ACHN (cell line): ENCODE results near the gene UBXN10.

Experiments used
- DNase-seq: peaks from one replicate; pipeline ENCODE4 v3.0.0-alpha.2; 2015
- in situ Hi-C: cut with HindIII; loops from 2 replicates; pipeline ENCODE4 v1.10.0; 2017; ENCODE audit warnings: low sequenced_read_pairs, low pct_ligation_motif_present, low pct_unique_long_range_greater_than_20kb

Gene UBXN10

DNA sequence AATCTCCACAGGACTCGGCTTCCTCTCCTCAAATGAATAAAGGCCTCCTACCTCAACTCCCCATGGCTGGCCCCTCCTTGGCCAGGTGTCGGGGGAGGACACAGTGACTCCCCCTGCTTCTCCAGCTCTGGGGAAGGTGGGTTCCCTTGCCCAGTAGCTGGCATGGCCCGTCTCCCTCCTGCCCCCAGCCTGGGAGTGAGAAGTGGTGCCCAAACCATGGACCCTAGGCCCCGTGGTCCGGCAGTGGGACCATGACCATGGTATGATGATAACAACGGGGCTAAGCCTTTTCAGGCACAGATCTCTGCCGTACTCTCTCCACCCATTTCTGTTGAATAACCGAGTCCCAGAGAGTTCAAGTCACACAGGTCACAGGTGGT is 35.6 kb upstream of the UBXN10 start:
- in situ Hi-C loops = no loop called here
- DNase-seq = no peak

DNA sequence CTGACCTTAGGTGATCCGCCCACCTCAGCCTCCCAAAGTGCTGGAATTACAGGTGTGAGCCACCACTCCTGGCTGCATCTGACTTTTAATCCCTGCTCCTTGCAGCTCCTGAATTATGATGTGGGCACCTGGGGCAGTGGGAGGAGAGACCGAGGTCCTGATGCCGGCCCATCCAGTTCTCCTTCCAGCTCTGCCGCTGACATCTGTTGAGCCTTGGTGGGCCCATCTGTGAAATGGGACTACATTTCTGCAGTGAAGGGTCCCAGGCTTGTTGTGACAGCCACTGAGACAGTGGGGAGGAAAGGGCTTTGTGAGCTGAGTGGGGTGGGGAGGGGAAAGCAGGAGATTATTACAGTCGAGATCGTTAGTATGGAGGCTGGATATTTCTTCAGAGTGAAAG is 34.9 kb upstream of the UBXN10 start:
- DNase-seq = no peak
- in situ Hi-C loops = no loop called here

DNA sequence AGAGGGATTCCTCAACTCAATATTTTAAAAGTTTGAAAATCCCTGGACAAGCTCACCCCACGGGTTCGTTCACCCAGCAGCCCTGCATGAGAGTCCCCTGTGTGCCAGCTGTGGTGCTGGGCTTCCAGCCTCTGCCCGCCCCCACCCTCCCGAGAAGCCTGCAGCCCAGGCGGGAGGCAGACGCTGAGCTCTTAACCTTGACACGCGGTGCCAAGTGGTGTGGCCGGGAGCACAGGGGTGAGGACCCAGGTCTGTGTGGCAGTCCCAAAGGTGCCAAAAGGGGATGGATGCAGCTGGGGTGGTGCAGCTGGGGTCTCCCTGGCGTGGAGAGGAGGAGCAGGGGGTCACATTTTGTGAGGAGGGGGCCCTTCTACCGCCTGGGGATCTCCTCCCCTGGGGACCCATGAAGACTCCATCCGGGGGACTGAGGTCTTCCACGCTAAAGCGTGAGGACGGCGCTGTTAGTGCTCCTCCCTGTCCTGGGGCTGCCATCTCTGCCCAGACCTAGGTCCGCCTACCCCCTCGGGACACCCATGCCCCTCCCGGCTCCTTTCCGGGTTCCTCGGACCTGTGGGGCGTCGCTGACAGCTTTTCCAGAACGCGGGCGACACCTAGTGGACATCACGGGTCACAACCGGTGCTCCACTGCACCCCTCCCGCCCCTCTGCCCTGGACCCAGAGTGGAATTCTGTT is 33.8 kb upstream of the UBXN10 start:
- DNase-seq = peak; percentile 69
- in situ Hi-C loops = no loop called here

DNA sequence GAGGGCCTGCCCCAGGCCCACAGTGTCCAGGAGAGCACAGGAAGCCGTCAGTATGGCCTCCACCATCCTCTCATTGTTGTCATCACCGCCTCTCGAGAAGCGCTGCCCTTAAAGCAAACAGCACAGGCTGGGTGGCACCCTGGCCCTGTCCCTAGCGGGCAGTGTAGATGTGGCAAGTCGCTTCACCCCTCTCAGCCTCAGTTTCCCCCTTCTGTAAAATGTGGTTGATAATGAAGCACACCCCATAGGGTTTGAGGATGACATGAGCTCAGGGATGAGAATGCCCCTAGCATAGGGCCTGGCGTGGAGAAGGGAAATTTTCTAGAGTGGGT is 33.3 kb upstream of the UBXN10 start:
- in situ Hi-C loops = no loop called here
- no peak for DNase-seq

DNA sequence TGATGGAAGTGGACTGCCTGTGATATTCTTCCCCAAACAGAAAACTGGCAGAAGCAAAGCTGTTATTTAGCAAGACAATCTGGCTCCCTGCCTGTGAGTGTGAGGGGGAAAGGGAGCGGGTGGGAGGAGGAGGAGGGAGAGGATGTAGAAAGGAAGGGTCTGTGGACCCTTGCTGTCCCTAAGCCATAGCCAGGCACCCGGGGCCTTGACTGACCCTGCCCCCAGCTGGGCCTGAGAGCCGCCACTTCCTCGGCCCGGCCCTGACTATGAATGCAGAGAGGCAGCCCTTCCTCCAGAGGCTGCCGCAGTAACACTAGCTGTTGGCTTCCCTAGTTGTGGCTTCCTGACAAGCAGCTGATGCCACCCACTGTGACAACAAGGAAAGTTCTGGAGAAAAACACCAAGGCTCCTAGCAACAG is 32.9 kb upstream of the UBXN10 start:
- in situ Hi-C loops = no loop called here
- no peak for DNase-seq

DNA sequence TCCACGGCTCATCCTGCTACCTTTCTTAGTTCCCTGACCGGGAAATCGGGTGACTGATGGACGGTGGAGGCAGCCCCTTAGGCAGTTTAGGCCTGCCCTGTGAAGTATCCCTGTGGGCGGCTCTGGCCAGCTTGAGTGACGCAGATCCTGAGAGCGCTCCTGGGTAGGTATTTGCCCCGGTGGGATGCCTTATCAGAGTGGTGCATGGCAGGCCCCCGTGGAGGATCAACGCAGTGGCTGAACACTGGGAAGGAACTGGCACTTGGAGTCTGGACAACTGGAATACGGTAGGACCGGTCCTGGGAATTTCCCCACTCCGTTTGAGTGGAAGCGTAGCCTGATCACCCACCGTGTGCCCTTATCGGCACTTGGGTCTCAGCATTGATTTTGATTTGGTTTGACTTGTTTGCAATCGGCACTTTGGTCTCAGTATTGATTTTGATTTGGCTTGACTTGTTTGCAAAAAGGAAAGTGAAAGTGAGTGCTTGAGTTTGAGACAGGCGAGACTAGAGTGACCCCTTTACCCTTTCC is 31.5 kb upstream of the UBXN10 start:
- in situ Hi-C loops = no loop called here
- DNase-seq = no peak

DNA sequence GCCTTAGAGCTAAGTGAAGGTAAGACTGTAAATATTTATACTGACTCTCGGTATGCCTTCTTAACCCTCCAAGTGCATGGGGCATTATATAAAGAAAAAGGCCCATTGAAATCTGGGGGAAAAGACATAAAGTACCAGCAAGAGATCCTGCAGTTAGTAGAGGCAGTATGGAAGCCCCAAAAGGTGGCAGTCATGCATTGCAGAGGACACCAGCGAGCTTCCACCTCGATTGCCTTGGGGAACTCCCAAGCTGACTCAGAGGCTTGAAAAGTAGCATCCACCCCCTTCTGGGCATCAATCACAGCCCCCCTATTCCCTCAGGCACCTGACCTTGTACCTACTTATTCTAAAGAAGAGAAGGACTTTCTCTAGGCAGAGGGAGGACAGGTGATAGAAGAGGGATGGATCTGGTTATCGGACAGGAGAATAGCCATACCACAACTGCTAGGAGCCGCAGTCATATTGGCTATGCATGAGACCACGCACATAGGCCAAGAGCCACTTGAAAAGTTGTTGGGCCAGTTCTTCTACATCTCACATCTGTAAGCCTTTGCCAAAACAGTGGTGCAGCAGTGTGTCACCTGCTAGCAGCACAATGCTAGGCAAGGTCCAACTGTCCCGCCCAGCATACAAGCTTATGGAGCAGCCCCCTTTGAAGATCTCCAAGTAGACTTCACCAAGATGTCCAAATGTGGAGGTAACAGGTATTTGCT is 27.4 kb upstream of the UBXN10 start:
- in situ Hi-C loops = no loop called here

DNA sequence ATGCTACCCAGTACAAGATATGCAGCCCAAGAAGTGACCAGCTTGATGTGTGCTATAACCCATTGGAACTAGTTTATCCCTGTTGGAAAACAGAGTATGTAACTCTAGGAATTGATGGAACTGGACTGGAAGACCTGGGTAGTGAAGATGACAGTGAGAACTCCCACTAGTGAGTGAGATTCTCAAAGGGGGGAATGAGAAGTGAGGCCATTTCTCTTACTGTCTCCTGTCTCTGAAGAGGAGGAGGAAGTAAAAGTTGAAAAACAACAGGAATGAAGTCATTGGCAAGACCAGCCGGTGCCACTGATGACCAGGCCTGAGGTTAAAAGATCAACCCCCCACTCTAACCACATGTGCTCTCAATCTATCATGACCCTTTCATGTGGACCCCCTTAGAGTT is 25.9 kb upstream of the UBXN10 start:
- in situ Hi-C loops = no loop called here

More for the DNA sequence above, 27.4 kb upstream of the UBXN10 start:
- no peak for DNase-seq

DNA sequence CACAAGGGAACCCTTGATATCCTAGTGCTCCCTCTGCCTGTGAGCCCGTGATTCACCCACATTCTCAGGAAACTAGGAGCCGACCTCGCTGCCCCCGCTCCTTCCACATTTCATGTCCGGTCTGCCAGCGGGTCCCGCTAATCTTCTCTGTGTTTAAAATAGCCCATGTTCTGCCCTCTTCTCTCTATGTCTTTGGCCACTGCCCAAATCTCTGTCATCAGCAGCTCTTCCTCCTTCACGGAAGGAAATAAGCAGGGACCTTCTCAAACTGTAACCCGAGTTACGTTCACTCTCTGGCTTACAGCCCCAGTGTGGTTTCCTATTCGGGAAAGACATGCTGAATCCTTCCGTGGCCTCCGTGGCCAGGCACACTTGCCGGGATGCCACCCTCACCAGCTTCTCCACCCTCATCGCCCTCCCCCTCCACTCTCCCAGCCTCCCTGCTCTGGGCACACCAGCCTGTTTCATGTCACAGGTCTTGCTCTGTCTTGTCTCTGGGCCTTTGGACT is 21.1 kb upstream of the UBXN10 start:
- in situ Hi-C loops = no loop called here
- no peak for DNase-seq

More for the DNA sequence above, 25.9 kb upstream of the UBXN10 start:
- no peak for DNase-seq

DNA sequence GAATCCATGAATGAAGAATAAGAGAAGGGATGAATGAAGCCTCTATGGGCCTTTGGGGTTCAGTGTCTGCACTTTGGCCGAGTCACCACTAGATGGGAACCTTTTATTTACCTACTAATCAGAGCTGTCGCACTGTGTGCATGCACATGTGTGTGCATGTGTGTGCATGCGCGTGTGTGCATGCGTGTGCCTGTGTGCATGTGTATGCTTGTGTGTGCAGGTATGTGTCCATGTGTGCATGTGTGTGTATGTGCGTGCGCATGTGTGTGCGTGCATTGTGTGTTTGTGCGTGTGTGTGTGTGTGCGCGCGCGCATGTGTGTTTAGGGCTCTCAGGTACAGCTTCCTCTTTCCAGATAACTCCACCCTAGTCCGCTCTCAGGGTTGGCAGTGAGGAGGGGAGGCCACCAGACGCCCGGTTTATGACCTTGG is 20.4 kb upstream of the UBXN10 start:
- in situ Hi-C loops = no loop called here
- peak; percentile 13 for DNase-seq

DNA sequence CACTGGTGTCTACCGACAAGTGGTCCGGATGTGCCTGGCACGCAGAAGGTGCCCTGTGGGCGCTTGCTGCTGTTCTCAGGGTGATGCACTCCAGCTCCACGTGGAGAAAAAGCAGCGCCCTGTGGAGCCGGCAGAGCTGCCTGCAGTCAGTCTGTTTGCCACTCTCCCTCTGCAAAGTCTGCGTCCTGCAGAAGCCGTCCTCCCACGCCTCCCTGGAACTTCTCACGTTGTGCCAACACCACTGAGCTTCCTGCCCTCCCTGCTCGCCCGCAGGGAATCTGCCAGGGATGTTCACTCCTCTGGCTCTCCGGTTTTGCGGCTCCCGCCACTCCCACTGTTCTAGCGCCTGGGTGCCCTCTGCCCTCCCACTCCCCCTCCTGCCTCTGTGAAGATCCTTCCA is 19.8 kb upstream of the UBXN10 start:
- in situ Hi-C loops = no loop called here
- DNase-seq = no peak

DNA sequence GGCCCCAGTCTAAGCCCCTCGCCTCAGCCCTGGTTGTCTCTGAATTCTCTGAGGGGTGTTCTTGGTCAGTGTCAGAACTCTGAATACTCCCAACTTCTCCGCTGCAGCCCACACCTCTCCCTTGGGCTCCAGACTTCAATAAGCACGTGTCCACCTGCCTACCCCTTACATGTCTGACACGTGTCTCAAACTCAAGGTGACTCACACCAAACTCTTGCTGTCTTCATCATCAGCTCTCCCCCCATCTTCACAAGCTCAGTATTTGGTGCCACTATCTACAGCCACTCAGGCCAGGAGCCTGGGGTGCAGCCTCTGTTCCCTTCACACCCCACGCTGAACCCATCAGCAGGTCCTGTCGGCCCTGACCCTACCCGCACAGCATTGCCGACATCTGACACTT is 18.8 kb upstream of the UBXN10 start:
- DNase-seq = no peak
- in situ Hi-C loops = no loop called here

DNA sequence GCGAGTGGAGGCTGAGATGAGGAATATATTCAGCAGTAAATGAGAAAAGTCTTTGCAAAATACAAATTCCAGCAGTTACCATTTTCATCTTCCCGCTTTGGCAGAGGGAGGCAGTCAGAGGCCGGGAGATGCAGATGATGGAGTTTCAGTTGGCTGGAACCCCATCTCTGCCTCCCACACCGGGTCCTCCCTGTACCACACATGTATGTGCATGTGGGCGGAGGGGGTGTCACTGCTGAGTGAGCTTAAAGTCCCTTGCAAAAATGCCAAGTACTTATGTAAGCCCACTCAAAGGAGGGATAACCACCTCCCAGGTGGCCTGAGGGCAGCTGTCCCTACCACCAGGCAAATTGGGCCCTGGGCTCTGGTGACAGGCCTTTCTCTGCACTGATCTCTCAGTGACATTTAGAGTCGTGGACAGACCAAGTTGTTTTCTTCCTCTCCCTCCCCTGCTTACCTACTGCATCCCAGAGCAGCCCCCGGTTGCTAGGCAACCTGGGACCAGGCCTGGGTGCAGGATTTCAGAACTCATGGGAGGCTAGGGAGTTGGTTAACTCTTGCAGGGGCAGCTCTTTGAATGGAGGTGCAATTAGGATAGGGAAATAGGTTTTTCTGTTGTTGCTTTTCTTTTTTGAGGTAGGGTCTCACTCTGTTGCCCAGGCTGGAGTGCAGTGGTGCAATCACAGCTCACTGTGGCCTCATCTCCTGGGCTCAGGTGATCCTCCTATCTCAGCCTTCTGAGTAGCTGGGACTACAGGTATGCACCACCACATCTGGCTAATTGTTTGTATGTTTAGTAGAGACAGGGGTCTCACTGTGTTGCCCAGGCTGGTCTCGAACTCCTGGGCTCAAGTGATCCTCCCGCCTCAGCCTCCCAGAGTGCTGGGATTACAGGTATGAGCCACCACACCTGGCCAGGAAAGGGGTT is 17.1 kb upstream of the UBXN10 start:
- in situ Hi-C loops = no loop called here
- DNase-seq = no peak

DNA sequence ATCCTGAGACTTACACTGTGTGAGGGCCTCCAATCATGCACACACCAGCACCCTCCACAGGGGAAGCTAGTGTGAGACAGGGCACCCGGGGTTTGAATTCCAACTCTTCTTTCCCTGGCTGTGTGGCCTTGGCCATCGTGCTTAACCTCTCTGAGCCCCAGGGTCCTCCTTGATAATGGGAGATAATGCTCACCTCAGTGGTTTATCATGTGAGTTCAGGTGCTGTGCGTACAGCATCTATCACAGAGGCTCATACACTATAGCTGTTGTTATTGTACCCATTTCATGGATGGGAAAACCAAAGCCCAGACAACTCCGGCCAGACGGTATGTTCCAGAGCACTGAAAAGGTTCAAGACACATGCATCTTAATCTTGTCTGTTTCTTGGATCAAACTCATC is 16.0 kb upstream of the UBXN10 start:
- no peak for DNase-seq
- in situ Hi-C loops = no loop called here

DNA sequence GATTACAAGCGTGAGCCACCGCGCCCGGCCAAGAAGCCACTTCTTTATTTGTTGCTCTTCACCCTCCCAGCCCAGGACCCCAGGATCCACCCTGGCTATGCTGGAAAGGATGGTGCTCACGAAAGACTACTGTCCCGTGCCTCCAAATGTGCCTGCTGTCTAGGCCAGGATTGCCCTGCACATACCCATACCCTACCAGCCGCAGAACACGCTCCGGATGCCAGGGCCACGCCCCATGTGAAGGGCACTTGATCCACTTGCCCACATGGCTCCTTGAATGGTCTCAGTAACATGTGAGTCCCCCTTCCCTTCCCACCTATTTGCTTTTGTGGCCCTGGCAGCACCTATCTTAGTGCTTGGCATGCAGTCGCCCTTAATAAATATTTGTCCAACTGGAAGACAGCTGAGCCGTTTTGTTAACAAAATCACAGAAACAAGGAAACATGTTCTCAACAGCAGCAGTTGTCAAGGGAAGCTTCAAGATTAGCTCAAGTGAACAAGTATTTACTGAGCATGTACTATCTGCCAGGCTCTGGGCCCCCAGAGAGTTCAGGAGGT is 13.8 kb upstream of the UBXN10 start:
- DNase-seq = no peak
- in situ Hi-C loops = no loop called here

DNA sequence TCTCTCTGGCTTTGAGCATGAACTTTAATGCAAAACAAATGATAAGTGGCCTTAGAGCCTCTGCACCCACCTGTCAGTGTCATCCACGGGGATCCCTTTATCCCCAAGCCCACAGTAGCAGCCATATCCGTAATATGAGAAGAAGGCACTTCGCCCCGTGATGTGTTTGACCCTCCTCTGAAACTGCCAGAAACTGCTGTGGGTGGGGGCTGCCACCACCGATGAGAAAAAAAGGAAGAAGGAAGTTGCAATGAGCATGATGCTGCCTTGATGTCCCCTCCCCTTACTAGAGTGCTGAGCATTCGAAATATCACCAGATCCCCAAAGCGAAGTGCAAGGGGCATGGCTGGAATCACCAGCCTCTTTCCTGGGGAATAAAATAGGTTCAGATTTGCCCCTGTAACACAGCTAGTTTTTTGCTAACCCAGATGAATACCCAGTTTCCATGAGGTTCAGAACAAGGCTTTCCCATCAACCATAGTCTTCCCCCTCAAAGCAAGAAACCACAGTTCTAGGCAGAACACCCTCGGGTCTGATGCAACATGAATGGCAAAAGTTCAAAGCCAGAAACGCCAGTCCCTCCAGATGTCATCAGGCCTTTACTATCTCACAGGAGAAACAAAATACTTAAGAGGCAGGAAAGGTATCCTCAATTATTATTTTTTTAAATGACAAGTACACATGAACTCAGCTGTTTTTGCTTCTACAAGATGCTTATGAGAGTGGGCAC is 10.8 kb upstream of the UBXN10 start:
- no peak for DNase-seq

DNA sequence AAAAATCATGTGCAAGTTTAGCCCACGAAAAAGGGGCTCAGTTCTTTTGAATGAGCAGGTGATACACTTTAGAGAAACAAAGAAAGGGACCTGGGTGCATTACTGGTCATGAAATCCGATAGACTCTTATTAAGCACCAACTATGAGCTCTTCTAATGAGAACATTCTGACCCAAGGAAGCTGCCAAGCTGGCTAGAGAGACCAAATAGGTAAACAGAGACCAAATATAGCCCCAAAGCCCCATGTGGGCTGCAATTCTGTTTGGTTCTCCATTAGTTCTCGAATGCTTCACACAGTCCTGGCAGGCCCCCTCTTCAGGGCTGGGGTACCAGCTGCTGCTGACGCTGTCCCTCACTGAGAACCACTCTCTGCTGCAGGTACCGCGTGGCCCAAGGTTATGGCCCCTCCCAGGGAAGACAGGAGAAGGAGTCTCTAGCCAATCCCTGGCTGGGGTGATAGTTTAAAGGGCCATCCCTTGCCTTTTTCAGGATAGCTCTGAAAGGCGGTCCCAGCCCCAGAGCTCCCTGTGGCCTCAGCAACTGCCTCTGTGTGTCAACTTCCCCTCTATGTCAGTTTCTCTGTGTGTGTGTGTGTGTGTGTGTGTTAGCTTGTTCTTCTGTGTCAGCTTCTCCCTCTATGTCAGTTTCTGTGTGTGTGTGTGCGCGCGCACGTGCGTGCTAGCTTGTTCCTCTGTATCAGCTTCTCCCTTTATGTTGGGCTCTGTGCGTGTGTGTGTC is 7.1 kb upstream of the UBXN10 start:
- in situ Hi-C loops = no loop called here
- no peak for DNase-seq

More for the DNA sequence above, 10.8 kb upstream of the UBXN10 start:
- in situ Hi-C loops = no loop called here
